Stimulated activated memory B cell treated with anti-CD40 and anti-IgM and Interleukin-4, amounts not matched to agents 10 μg/mL and 1 μg/mL and 100 μg/mL, for 72 hours (primary cell): ENCODE results near the gene KRT75.

Experiments
- ATAC-seq: fragments of 150-1000 bp; cut with Tn5 transposase; 2 replicates; pipeline ENCODE4 v1.10.0; 2021
- H3K27ac Mint-ChIP-seq: one replicate; pipeline ENCODE4 v1.8.0; 2022; ENCODE audit warnings: mild to moderate bottlenecking, mixed read lengths
- H3K27me3 Mint-ChIP-seq: one replicate; pipeline ENCODE4 v1.8.0; 2022; ENCODE audit warnings: mixed read lengths
- H3K36me3 Mint-ChIP-seq: one replicate; pipeline ENCODE4 v1.8.0; 2022; ENCODE audit warnings: mixed read lengths
- H3K4me1 Mint-ChIP-seq: one replicate; pipeline ENCODE4 v1.8.0; 2022; ENCODE audit warnings: mixed read lengths
- H3K4me3 Mint-ChIP-seq: one replicate; pipeline ENCODE4 v1.8.0; 2022; ENCODE audit warnings: mild to moderate bottlenecking, moderate library complexity, mixed read lengths
- H3K9me3 Mint-ChIP-seq: one replicate; pipeline ENCODE4 v1.8.0; 2022; ENCODE audit warnings: mixed read lengths

Gene KRT75

DNA sequence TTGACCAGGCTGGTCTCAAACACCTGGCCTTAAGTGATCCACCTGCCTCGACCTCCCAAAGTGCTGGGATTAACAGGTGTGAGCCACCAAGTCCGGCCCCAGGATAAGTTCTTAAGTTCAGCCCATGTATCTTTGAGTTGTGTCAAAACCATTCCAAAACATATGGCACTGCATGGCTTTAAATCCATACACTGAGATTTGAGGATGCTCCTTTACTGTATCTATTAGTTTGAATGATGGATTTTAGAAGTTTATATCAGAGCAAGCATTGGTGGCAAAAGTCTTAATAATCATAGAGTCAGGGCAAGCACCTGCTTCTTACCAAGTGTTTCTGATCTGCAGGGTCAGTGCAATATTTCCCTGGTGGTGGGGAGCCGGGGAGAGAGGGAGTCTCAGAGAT, 11.7 kb upstream of the KRT75 start:
- no peaks in the 10 kb centered on the region for H3K36me3 Mint-ChIP-seq
- H3K4me1 Mint-ChIP-seq = peaks cover 9% of the 10 kb centered on the region
- H3K27me3 Mint-ChIP-seq = peaks cover 42% of the 10 kb centered on the region
- H3K4me3 Mint-ChIP-seq = no peak overlapping the region
- no peak overlapping the region for H3K27ac Mint-ChIP-seq
- no peak for ATAC-seq
- H3K9me3 Mint-ChIP-seq = no peaks in the 10 kb centered on the region

DNA sequence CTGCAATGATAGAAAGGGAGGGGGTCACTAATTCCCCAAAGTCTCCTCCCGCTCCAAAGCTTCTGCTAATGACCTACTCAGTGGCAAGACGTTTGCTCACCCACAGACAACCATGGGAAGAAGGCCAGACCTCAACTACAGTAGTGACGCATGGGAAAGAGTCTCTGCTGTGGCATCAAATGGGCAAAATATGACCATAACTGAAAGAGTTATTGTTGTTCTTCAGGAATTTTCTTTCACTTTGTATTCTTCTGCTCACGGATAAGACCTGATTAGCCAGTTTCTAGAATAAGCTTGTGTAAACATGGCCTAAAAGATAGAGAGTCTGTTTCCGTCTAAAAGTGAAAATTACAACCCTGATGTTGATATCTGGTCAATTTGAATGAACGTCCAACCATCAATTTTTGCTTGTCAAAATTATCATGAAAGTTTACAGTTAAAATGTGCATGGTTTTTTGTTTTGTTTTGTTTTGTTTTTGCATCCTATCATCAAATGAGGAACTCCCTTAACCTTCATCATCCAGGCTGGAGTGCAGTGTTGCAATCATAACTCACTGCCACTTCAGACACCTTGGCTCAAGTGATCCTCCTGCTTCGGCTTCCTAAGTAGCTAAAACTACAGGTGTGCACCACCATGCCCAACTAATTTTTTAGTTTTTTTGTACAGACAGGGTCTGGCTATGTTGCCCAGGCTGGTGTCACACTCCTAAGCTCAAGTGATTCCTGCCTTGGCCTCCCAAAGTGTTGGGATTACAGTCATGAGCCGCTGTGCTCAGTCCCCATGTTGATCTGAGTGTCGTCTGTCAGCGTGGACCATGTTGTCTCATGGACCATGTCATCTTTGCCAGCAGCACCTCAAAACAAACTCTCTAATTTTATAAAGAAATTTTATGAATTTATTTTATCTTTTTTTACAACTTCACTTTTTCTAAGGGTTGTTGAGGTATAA, 10.8 kb upstream of the KRT75 start:
- Mint-ChIP-seq H3K9me3 (no peaks in the 10 kb centered on the region), H3K36me3 (no peaks in the 10 kb centered on the region), H3K4me1 (peaks cover 9% of the 10 kb centered on the region), H3K4me3 (no peak overlapping the region), H3K27me3 (peaks cover 43% of the 10 kb centered on the region), H3K27ac (no peak overlapping the region)
- ATAC-seq = no peak

DNA sequence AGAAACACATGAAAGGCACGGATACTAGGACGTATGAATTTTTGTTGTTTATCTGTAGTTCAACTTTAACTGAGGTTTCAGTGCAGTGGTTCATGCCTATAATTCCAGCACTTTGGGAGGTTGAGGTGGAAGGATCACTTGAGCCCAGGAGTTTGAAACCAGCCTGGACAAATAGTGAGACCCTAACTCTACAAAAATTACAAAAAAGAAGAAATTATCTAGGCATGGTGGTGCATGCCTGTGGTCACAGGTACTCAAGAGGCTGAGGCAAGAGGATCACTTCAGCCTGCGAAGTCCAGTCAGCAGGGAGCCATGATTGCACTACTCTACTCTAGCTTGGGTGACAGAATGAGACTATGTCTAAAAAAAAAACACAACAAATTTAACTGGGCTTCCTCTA, 9.8 kb upstream of the KRT75 start:
- no peak for ATAC-seq
- no peaks in the 10 kb centered on the region for H3K9me3 Mint-ChIP-seq
- H3K27me3 Mint-ChIP-seq = peaks cover 50% of the 10 kb centered on the region
- no peak overlapping the region for H3K27ac Mint-ChIP-seq
- no peaks in the 10 kb centered on the region for H3K36me3 Mint-ChIP-seq
- peaks cover 9% of the 10 kb centered on the region for H3K4me1 Mint-ChIP-seq
- H3K4me3 Mint-ChIP-seq = no peak overlapping the region

DNA sequence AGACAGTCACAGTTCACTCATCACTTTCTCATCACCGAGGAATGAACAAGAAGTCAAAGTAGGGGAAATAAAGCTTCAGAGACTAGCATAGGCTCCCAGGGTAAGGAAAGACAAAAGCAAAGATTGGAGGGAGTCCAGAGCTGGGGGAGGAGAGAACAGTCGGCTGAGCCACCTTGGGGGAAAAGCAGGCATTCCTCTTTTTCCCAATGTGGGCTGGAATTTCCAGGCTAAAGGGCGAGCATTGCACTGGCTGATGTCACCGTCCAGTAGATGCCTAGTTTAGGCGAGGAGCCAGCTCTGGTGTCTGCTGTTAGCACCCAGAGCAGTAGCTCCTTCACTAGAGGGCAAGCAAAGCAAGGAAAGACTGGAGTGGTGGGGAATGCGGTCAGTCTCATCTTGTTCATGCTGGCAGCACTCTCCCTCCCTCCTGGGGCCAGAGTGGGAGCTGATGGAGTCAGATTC, 8.5 kb upstream of the KRT75 start:
- Mint-ChIP-seq H3K27me3 (peaks cover 50% of the 10 kb centered on the region), H3K36me3 (no peaks in the 10 kb centered on the region), H3K4me3 (no peak overlapping the region), H3K27ac (no peak overlapping the region), H3K4me1 (no peaks in the 10 kb centered on the region), H3K9me3 (no peaks in the 10 kb centered on the region)
- ATAC-seq = no peak

DNA sequence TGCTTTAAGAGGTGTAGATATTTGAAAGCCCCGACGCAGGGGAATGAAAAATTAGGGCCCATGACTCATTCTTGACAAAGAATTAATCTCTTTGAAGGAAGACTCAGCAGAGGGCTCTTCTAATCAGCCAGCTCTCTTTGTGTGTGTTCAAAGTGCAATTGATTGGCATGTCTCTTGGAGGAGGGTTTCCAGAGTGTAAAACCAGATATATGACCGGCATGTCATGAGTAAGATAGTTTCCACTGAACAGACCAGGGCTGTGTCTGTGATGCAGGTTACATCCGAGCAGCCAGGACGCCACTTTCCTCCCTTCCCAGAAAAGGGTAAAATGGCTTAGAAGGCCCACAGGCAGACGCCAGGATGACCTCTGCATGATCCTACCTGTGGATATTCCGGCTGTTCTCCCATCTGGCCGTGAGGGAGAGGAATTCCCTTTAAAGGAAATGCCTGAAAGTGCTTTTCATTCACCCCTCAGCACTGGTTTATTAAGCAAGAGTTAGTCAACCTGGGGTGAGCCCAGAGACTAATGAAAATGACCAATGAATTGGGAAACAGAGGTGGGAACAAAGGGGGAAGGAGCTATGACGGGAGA, 7.2 kb upstream of the KRT75 start:
- H3K27me3 Mint-ChIP-seq = peaks cover 41% of the 10 kb centered on the region
- ATAC-seq = no peak
- no peaks in the 10 kb centered on the region for H3K4me1 Mint-ChIP-seq
- no peaks in the 10 kb centered on the region for H3K9me3 Mint-ChIP-seq
- no peaks in the 10 kb centered on the region for H3K36me3 Mint-ChIP-seq
- no peak overlapping the region for H3K27ac Mint-ChIP-seq
- no peak overlapping the region for H3K4me3 Mint-ChIP-seq

DNA sequence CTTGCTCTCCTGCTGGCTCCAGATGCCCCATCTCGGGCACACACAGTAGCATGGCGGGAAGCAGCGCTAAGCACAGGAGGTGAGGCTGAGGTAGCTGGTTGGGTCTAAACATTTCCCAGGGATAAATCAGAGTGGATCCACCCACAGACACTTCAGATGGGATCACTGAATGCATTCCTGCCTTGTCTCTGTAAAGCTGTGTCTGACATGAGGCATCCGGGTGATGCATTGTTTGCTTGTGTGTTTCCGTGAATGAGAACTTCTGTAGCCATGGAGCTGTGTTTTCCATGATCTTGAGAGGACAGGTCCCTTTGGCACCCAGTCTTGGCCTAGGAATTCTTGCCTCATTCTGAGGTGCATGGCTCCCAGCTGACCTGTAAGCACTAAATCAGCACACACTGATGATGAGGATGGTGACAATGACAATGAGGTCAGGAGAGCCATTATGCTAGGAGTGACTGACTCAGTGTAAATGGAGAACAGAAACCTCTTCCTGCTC, 6.7 kb upstream of the KRT75 start:
- Mint-ChIP-seq H3K9me3 (no peaks in the 10 kb centered on the region), H3K36me3 (no peaks in the 10 kb centered on the region), H3K27ac (no peak overlapping the region), H3K4me3 (no peak overlapping the region), H3K4me1 (no peaks in the 10 kb centered on the region), H3K27me3 (peaks cover 36% of the 10 kb centered on the region)
- no peak for ATAC-seq

DNA sequence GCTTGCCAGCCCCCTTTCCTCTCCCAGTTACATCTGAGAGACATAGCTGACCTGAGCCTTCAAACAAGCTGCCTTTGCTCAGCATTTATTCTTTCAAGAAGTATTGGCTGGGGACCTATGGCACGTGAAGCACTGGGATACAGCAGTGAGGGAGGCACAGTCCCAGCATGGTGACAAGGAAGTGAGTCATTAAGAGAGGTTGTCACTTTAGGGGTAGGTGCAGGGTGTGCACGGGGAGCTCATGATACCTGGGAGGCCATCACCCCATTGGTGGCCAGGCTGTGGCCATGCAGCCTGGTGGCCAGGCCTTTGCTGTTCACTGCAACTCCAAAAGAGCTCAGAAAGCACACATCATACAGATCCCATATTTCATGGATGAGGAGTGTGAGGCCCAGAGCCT, 5.7 kb upstream of the KRT75 start:
- Mint-ChIP-seq H3K27ac (no peak overlapping the region), H3K4me3 (no peak overlapping the region), H3K36me3 (no peaks in the 10 kb centered on the region), H3K27me3 (peaks cover 39% of the 10 kb centered on the region), H3K4me1 (no peaks in the 10 kb centered on the region), H3K9me3 (no peaks in the 10 kb centered on the region)
- ATAC-seq = no peak

DNA sequence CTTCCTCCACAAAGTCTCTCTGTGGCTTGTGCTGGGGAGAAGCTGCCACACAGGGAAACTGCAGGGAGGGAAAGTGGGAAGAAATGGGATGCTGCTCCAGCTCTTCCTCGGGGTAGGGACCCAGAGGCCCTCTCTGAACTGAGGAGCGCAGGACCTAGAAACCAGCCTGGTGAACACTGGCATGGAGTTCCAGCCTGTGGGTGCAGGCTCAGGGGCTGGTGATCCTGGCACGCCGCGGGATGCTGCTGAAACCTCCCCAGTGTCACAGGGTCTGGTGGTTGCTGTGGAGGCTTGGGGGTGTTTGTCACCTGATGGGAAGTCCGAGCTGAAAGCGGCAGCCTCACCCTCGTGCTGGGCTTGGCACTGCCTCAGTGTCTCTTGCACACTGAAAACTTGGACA, 5.2 kb upstream of the KRT75 start:
- ATAC-seq = no peak
- Mint-ChIP-seq H3K4me3 (no peak overlapping the region), H3K27ac (no peak overlapping the region), H3K4me1 (no peaks in the 10 kb centered on the region), H3K9me3 (no peaks in the 10 kb centered on the region), H3K36me3 (no peaks in the 10 kb centered on the region), H3K27me3 (peaks cover 43% of the 10 kb centered on the region)

DNA sequence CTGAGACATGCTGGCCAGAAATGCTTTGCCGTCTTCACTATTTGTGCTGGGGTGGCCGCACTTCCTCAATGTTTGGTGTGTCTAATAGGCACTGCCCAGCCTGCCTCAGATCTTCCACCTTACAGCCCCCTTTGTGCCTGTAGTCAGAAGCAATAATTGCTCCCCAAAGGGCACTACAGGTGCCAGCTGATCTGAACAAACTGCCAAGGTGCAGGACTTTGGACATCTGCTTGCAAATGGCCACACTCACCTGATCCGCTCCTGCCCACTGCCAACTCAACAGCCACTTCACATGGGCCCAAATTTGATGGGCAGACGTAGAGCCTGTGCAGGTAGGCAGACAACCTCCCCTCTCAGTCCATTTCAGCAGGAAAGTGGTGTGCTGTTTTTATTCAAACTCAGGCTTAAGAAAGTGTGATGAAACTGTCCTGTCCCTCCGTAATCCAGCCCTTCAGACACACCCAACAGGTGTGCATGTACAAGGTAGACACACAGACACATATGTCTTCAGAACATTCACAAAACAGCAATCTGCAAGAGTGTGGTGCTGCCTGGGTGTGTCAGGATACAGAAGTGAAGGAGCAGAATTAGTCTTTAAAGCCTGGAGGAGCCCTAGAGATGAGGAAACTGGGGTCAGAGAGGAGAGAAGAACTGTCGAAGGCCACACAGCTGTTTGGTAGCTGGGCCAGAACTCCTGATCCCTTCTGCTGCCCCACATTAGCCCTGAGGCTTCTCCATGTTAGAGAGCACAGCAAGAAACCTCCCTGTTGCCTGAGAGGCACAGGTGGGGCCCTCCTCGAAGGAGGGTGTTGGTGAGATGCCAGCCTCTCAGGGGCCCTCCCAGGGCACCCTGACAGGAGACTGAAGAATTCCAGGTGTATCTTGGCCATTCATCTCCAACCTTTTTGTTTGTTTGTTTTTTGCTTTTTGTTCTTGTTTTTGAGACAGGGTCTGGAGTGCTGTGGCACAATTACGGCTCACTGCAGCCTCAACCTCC, 4.4 kb upstream of the KRT75 start:
- H3K27me3 Mint-ChIP-seq = peaks cover 51% of the 10 kb centered on the region

DNA sequence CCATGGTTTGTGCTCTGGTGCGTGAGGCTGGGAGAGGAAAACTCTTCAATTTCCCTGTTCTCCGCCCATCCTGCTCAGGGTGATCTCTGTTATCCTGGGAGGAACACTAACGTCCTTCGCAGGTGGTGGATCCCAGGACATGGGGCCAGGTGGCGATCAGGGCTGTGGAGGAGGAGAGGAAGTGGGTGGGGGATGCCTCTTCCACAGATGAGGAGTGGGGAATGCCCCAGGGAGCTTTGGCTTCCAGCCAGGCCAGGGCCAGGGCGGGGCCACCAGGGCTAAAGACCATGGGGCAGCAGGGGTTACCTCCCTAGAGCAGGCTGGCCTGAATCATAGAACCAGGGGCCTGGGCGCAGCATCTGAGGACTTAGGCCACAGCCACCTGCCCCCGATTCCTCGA, 3.3 kb upstream of the KRT75 start:
- Mint-ChIP-seq H3K9me3 (no peaks in the 10 kb centered on the region), H3K27me3 (peaks cover 57% of the 10 kb centered on the region), H3K4me1 (no peaks in the 10 kb centered on the region), H3K36me3 (no peaks in the 10 kb centered on the region), H3K4me3 (no peak overlapping the region), H3K27ac (no peak overlapping the region)
- ATAC-seq = no peak

More for the DNA sequence above, 4.4 kb upstream of the KRT75 start:
- Mint-ChIP-seq H3K36me3 (no peaks in the 10 kb centered on the region), H3K4me1 (no peaks in the 10 kb centered on the region), H3K27ac (no peak overlapping the region), H3K9me3 (no peaks in the 10 kb centered on the region), H3K4me3 (no peak overlapping the region)
- ATAC-seq = no peak

DNA sequence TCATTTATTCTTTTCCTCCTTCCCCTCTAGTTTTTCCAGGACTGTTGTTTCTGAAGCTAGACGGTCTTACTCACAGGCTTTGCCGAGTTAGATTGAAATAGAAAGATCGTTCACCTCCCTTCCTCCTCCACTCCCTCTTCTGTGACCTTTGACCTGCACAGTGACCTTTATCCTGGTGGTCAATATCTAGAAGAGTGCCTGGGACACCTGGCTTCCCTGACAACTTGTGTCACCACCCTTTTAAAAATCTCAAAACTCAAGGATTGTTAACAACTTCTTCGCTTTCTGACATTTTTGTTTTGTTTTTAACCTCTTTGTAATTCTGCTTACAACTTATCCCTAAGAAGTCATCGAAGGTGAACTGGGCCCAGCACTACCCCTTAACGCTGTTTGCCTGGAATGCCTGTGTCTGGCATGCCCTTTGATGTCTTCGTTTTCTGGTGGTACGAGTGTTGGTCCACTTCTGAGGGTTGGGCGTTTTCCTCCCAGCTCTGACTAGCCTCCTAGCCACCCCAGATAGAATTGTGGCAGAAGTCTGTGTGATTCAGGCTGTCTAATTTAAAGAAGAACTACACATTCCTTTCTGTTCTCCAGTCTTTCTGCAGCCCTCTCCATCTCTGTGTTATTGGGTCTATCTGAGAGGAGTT, 2.8 kb upstream of the KRT75 start:
- H3K27me3 Mint-ChIP-seq = peaks cover 52% of the 10 kb centered on the region
- no peaks in the 10 kb centered on the region for H3K36me3 Mint-ChIP-seq
- H3K27ac Mint-ChIP-seq = no peak overlapping the region
- H3K4me3 Mint-ChIP-seq = no peak overlapping the region
- no peaks in the 10 kb centered on the region for H3K9me3 Mint-ChIP-seq
- H3K4me1 Mint-ChIP-seq = no peaks in the 10 kb centered on the region
- no peak for ATAC-seq

DNA sequence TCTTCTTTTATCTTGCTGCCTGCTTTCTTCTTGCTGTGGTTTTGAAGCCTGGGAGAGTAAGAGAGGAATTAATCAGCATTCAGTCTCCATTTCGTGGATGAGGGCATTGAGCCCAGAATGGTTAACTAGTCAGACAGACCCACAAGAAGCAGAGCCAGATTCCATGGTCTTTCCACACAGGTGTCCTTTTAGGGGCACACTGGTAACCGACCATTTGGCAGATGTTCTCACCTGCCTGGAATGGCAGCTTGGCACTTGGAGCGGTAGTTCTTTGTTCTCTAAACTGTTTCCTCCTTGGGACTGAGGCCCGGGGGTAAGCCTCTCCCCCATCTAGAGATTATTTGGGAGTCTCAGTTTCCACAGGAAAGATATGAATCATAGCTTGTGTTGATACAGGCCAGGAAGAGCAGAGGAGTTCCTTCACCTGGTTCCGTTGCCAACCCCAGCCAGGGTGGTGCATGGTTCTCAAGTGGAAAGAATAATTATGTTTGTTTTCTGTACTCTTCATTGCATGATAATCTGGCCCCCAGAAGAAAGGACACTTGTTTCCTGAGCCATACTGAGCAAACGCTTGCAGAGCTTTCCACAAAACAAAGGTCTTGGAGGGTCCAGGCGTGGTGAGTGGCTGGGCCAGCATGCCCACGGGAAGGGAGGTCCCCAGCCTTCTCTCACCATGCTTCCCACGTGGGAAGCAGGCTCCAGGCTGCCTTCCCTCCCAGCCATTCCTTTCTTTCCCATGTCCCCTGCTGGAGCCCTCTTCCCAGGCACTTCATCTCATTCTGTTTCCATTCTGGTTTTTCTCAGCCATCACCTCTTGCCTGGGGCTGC, 2.0 kb upstream of the KRT75 start:
- Mint-ChIP-seq H3K27ac (no peak overlapping the region), H3K9me3 (no peaks in the 10 kb centered on the region), H3K36me3 (no peaks in the 10 kb centered on the region), H3K27me3 (peaks cover 47% of the 10 kb centered on the region), H3K4me3 (no peak overlapping the region), H3K4me1 (no peaks in the 10 kb centered on the region)
- no peak for ATAC-seq

DNA sequence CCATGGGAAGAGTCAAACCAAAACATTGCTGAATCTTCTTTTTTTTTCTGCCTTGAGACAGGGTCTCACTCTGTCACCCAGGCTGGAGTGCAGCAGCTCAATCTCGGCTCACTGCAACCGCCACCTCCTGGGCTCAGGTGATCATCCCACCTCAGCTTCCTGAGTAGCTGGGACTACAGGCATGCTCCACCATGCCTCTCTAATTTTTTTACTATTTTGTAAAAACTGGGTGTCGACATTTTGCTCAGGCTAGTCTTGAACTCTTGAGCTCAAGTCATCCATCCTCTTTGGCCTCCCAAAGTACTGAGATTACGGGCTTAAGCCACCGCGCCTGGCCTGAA, 1.5 kb upstream of the KRT75 start:
- Mint-ChIP-seq H3K4me3 (no peak overlapping the region), H3K27ac (no peak overlapping the region), H3K4me1 (no peaks in the 10 kb centered on the region), H3K9me3 (no peaks in the 10 kb centered on the region), H3K27me3 (peaks cover 47% of the 10 kb centered on the region), H3K36me3 (no peaks in the 10 kb centered on the region)
- no peak for ATAC-seq
